Mesothelial cell of epicardium (in vitro differentiated cells): Measurements from ENCODE around the gene SFMBT1. TPM values are rescaled to one million over a fixed set of nuclear protein-coding genes. Genes with fewer than 3 reads are reported as not detected.

Source experiments
- DNase-seq, 2 experiments: peaks; one replicate each; pipeline ENCODE4 v3.0.0; 2021; ENCODE audit warnings: low spot score in 2 of 2; ENCODE audit not compliant: unreplicated experiment in 2 of 2
- H3K27ac Mint-ChIP-seq: 2 replicates; pipeline ENCODE4 v1.8.0; 2021; ENCODE audit warnings: mixed read lengths
- H3K27me3 Mint-ChIP-seq: 2 replicates; pipeline ENCODE4 v1.8.0; 2021; ENCODE audit warnings: low read depth, mixed read lengths
- H3K36me3 Mint-ChIP-seq: 2 replicates; pipeline ENCODE4 v1.8.0; 2021; ENCODE audit warnings: mixed read lengths
- H3K4me1 Mint-ChIP-seq: 2 replicates; pipeline ENCODE4 v1.8.0; 2021; ENCODE audit warnings: mixed read lengths
- H3K4me3 Mint-ChIP-seq: 2 replicates; pipeline ENCODE4 v1.8.0; 2021; ENCODE audit warnings: mild to moderate bottlenecking, moderate library complexity, mixed read lengths
- H3K9me3 Mint-ChIP-seq: 2 replicates; pipeline ENCODE4 v1.8.0; 2021; ENCODE audit warnings: mixed read lengths
- total RNA-seq: library from RNA; stranded (reverse); gene quantifications from 3 replicates; pipeline ENCODE4 v1.2.1, GENCODE V29; 2021
- TF ChIP-seq, protein P1 (sequence below): fragments of 200-600 bp; sonication (generic); IDR thresholded peaks from one replicate; pipeline ENCODE4 v1.5.0; 2021; ENCODE audit warnings: antibody characterized with exemption; ENCODE audit not compliant: unreplicated experiment

Gene SFMBT1
- total RNA-seq, 1 donor from 2014 or later: 4.4 TPM

DNA sequence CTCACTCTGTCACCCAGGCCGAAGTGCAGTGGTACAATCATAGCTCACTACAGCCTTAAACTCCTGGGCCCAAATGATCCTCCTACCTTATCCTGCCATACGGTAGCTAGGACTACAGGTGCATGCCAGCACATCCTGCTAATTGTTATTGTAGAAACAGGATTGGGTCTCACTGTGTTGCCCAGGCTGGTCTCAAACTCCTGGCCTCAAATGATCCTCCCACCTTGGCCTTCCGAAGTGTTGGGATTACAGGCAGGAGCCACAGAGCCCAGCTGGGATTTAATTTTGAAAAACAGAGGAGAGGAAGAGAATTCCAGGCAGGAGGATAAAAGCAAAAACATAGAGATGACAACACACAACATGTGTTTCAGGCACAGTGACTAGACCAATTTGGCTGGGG is 40.5 kb downstream of the SFMBT1 start:
- Mint-ChIP-seq H3K36me3 (no peaks in the 10 kb centered on the region), H3K4me3 (no peak overlapping the region), H3K27ac (no peak overlapping the region), H3K9me3 (no peaks in the 10 kb centered on the region), H3K4me1 (no peaks in the 10 kb centered on the region), H3K27me3 (no peaks in the 10 kb centered on the region)
- DNase-seq: no peak
- TF ChIP-seq, protein P1, sequence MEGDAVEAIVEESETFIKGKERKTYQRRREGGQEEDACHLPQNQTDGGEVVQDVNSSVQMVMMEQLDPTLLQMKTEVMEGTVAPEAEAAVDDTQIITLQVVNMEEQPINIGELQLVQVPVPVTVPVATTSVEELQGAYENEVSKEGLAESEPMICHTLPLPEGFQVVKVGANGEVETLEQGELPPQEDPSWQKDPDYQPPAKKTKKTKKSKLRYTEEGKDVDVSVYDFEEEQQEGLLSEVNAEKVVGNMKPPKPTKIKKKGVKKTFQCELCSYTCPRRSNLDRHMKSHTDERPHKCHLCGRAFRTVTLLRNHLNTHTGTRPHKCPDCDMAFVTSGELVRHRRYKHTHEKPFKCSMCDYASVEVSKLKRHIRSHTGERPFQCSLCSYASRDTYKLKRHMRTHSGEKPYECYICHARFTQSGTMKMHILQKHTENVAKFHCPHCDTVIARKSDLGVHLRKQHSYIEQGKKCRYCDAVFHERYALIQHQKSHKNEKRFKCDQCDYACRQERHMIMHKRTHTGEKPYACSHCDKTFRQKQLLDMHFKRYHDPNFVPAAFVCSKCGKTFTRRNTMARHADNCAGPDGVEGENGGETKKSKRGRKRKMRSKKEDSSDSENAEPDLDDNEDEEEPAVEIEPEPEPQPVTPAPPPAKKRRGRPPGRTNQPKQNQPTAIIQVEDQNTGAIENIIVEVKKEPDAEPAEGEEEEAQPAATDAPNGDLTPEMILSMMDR: no peak

DNA sequence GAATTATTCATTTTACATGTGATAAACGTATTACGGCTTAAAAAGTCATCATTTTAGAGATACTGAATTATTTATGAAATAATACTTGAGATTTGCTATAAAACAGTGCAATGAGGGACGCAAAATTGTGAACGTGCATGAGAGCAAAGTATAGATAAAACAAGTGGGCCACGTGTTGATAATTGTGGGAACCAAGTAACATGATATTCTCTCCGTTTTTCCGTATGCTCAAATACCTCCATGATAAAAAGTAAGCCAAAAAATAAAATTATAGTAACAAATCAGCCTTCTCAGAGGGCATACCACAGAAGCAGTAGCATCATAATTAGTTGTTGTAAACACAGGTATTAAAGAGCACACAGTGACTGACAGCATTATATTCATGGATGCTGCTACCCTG is 42.6 kb downstream of the SFMBT1 start:
- Mint-ChIP-seq H3K36me3 (no peaks in the 10 kb centered on the region), H3K27ac (no peak overlapping the region), H3K9me3 (no peaks in the 10 kb centered on the region), H3K4me1 (no peaks in the 10 kb centered on the region), H3K27me3 (no peaks in the 10 kb centered on the region), H3K4me3 (no peak overlapping the region)
- TF ChIP-seq, protein P1: no peak
- no peak for DNase-seq

DNA sequence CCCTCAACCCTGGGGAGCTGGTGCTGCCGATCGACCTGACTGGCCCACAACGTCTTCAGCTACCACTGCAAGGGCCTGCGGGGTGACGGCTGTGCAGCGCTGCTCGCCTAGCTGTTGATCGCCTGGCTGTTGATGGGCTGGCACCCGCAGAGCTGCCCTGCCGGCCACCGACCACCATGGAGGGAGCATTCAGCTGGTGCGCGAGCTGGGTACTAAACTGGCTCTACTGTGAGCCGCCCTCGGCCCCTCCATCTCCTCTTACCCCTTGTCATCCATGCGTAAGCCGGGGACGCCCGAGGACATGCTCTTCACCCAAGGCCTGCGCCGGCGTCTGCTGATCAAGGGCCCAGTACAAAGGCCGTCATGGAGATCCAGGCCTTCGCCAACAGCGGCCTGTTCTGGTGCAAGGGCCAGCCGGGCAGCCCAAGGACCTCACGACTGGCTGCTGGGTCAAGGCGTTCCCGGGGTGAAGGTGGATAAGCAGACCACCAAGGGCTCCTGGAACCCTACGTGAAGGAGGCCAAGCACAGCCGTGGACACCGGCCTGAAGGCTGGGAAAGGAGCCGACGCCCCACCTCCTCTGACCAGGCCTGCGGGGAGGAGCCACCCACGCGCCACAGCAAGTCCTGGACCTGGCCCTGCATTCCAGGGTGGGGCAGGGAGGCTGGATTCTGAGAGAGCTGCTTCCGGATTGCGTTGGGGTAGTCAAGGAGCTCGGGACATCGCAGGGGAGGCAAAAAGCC is 46.9 kb downstream of the SFMBT1 start:
- H3K4me1 Mint-ChIP-seq: no peaks in the 10 kb centered on the region
- peaks cover 3% of the 10 kb centered on the region for H3K36me3 Mint-ChIP-seq
- H3K27ac Mint-ChIP-seq: no peak overlapping the region
- H3K27me3 Mint-ChIP-seq: no peaks in the 10 kb centered on the region
- no peak for DNase-seq
- TF ChIP-seq, protein P1: no peak
- H3K9me3 Mint-ChIP-seq: no peaks in the 10 kb centered on the region
- H3K4me3 Mint-ChIP-seq: no peak overlapping the region

DNA sequence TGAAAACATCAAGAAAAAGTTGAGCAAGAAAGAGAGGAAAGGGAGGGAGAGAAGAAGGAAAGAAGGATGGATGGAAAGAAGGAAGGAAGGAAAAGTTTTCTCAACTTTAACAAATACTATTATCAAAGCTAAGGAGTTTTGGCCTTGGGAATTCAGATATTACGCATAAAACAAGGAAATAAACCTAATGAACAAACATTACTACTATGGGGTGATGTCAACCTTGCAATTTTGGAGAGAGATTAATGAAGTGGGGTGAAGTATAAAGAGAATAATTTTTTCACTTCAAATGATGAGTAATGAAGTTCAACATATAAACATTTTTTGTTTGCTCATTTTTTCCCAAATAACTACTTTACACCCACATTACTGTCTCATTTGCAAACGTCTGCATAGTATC is 55.2 kb downstream of the SFMBT1 start:
- H3K27ac Mint-ChIP-seq: no peak overlapping the region
- no peak for DNase-seq
- H3K4me3 Mint-ChIP-seq: no peak overlapping the region
- no peaks in the 10 kb centered on the region for H3K9me3 Mint-ChIP-seq
- no peaks in the 10 kb centered on the region for H3K4me1 Mint-ChIP-seq
- TF ChIP-seq, protein P1: no peak
- H3K36me3 Mint-ChIP-seq: no peaks in the 10 kb centered on the region
- no peaks in the 10 kb centered on the region for H3K27me3 Mint-ChIP-seq

DNA sequence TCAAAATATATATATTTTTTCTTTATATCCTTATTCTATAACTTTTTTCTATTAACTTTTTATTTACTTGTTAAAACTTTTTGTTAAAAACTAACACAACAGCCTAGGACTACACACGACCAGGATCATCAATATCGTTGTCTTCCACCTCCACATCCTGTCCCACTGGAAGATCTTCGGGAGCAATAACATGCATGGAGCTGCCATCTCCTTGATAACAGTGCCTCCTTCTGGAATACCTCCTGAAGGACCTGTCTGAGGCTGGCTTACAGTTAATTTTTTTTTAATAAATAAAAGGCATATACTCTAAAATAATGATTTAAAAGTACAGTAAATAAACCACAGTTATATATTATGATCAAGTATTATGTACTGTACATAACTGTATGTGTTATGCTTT is 58.9 kb downstream of the SFMBT1 start:
- Mint-ChIP-seq H3K4me1 (peaks cover 14% of the 10 kb centered on the region), H3K4me3 (no peak overlapping the region), H3K36me3 (no peaks in the 10 kb centered on the region), H3K27me3 (no peaks in the 10 kb centered on the region), H3K9me3 (peaks cover 4% of the 10 kb centered on the region), H3K27ac (no peak overlapping the region)
- no peak for DNase-seq
- TF ChIP-seq, protein P1: no peak
